Astrocyte (in vitro differentiated cells and primary cell): ENCODE data around the gene ANAPC15. TPM values are rescaled to one million over a fixed set of nuclear protein-coding genes. Genes with fewer than 3 reads are reported as not detected.
"Not testable (repeated sequence)": the region's sequence is repeated elsewhere in the genome, so short reads cannot be mapped to it uniquely, and the experiment has no call there.

Source experiments
- DNase-seq: peaks from one replicate; pipeline ENCODE4 v3.0.0-alpha.2; 2010; ENCODE audit warnings: low read depth
- FAIRE-seq: peaks from 2 replicates; lab custom pipeline; 2011; peaks lifted over from hg19 to GRCh38; lab: Jason Lieb, UNC
- H2AFZ ChIP-seq: 2 replicates; pipeline ENCODE4 v1.6.0; 2012; ENCODE audit warnings: low read depth, low read length, inconsistent platforms
- H3K27ac ChIP-seq: 2 replicates; pipeline ENCODE4 v1.5.1; 2011; ENCODE audit warnings: low read depth, low read length, inconsistent platforms
- H3K27me3 ChIP-seq: 2 replicates; pipeline ENCODE4 v1.6.0; 2011; ENCODE audit warnings: low read length, inconsistent platforms; ENCODE audit not compliant: insufficient read depth
- H3K36me3 ChIP-seq: 2 replicates; pipeline ENCODE4 v1.5.1; 2011; ENCODE audit warnings: low read length, inconsistent platforms; ENCODE audit not compliant: insufficient read depth
- H3K4me1 ChIP-seq: 2 replicates; pipeline ENCODE4 v1.5.1; 2011; ENCODE audit warnings: low read length, inconsistent platforms; ENCODE audit not compliant: insufficient read depth
- H3K4me2 ChIP-seq: 2 replicates; pipeline ENCODE4 v1.6.0; 2012; ENCODE audit warnings: low read length, inconsistent platforms
- H3K4me3 ChIP-seq: 2 replicates; pipeline ENCODE4 v1.5.1; 2011; ENCODE audit warnings: low read depth, mild to moderate bottlenecking, low read length, inconsistent platforms; ENCODE audit not compliant: insufficient read depth
- H3K79me2 ChIP-seq: 2 replicates; pipeline ENCODE4 v1.6.0; 2012; ENCODE audit warnings: mild to moderate bottlenecking, low read length, inconsistent platforms; ENCODE audit not compliant: insufficient read depth
- H3K9ac ChIP-seq: 2 replicates; pipeline ENCODE4 v1.6.0; 2012; ENCODE audit warnings: mild to moderate bottlenecking, low read length, inconsistent platforms
- H3K9me3 ChIP-seq: 2 replicates; pipeline ENCODE4 v1.5.1; 2012; ENCODE audit warnings: low read depth, mild to moderate bottlenecking, low read length, inconsistent platforms; ENCODE audit not compliant: insufficient read depth
- H4K20me1 ChIP-seq: 2 replicates; pipeline ENCODE4 v1.6.0; 2012; ENCODE audit warnings: low read length, inconsistent platforms; ENCODE audit not compliant: insufficient read depth
- H3K27ac Mint-ChIP-seq: one replicate; pipeline ENCODE4 v1.8.0; 2021; ENCODE audit warnings: mild to moderate bottlenecking, mixed read lengths; ENCODE audit not compliant: unreplicated experiment
- H3K27me3 Mint-ChIP-seq: one replicate; pipeline ENCODE4 v1.8.0; 2021; ENCODE audit warnings: low read depth, mixed read lengths; ENCODE audit not compliant: unreplicated experiment
- H3K36me3 Mint-ChIP-seq: one replicate; pipeline ENCODE4 v1.8.0; 2021; ENCODE audit warnings: low read depth, mixed read lengths; ENCODE audit not compliant: unreplicated experiment
- H3K4me1 Mint-ChIP-seq: one replicate; pipeline ENCODE4 v1.8.0; 2021; ENCODE audit warnings: low read depth, mixed read lengths; ENCODE audit not compliant: unreplicated experiment
- H3K4me3 Mint-ChIP-seq: one replicate; pipeline ENCODE4 v1.8.0; 2021; ENCODE audit warnings: mild to moderate bottlenecking, moderate library complexity, mixed read lengths; ENCODE audit not compliant: unreplicated experiment
- H3K9me3 Mint-ChIP-seq: one replicate; pipeline ENCODE4 v1.8.0; 2021; ENCODE audit warnings: mild to moderate bottlenecking, mixed read lengths; ENCODE audit not compliant: unreplicated experiment
- EZH2 ChIP-seq: IDR thresholded peaks from 2 replicates; pipeline ENCODE4 v1.6.1; 2012; ENCODE audit warnings: mild to moderate bottlenecking, low read length, inconsistent platforms; ENCODE audit not compliant: insufficient read depth
- total RNA-seq: library from RNA; stranded (reverse); gene quantifications from 2 replicates; pipeline ENCODE4 v1.2.1, GENCODE V29; 2021
- TF ChIP-seq, protein P1 (sequence below): IDR thresholded peaks from 2 replicates; pipeline ENCODE4 v1.5.1; 2011; ENCODE audit warnings: low read depth, mild to moderate bottlenecking, inconsistent platforms, low read length, moderate library complexity; ENCODE audit not compliant: insufficient read depth

The ANAPC15 gene
- total RNA-seq, 1 donor from 2014 or later, result 39.0 TPM

DNA sequence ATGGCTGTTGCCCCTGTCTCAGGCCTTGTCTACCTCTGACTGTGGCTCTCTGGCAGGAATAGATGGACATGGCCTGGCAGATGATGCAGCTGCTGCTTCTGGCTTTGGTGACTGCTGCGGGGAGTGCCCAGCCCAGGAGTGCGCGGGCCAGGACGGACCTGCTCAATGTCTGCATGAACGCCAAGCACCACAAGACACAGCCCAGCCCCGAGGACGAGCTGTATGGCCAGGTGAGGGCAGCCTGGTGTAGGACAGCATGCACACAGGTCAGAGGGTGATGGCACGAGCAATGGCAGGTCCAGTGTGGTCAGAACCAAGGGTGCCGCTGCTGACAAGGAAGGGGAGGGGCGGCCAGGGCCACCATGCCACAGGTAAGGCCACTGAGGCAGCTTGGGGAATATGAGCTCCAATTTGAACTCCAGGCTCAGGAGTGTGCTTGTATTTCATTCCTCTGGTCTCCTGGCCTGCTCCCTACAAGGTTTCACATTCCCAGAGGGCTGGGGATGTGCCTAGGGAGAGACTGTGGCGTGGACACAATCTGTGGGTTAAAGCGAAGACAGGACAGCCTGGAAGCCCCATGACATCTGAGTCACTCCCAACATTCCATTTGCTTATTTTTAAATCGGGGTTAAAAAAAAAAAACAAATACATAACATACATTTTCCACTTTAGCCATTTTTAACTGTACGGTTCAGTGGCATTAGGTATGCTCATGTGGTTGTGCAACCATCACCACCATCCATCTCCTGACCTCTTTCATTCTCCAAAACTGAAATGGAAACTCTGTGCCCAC is 23.6 kb upstream of the ANAPC15 start:
- H3K4me3 Mint-ChIP-seq, result no peak overlapping the region
- Histone ChIP-seq H3K4me1 (peaks cover 6% of the 10 kb centered on the region), H3K27ac (peak overlapping the region; percentile 2), H3K79me2 (no peaks in the 10 kb centered on the region), H3K9me3 (no peaks in the 10 kb centered on the region), H3K4me3 (no peak overlapping the region), H3K4me2 (no peak overlapping the region), H3K27me3 (peaks cover 7% of the 10 kb centered on the region), H3K36me3 (no peaks in the 10 kb centered on the region), H3K9ac (no peak overlapping the region), H4K20me1 (no peaks in the 10 kb centered on the region), H2AFZ (peak overlapping the region; percentile 21)
- DNase-seq (peak; percentile 51), FAIRE-seq (no peak)
- H3K36me3 Mint-ChIP-seq, result no peaks in the 10 kb centered on the region
- peaks cover 1% of the 10 kb centered on the region for H3K9me3 Mint-ChIP-seq
- H3K27me3 Mint-ChIP-seq, result peaks cover 28% of the 10 kb centered on the region
- H3K27ac Mint-ChIP-seq, result no peak overlapping the region
- TF ChIP-seq, protein P1, sequence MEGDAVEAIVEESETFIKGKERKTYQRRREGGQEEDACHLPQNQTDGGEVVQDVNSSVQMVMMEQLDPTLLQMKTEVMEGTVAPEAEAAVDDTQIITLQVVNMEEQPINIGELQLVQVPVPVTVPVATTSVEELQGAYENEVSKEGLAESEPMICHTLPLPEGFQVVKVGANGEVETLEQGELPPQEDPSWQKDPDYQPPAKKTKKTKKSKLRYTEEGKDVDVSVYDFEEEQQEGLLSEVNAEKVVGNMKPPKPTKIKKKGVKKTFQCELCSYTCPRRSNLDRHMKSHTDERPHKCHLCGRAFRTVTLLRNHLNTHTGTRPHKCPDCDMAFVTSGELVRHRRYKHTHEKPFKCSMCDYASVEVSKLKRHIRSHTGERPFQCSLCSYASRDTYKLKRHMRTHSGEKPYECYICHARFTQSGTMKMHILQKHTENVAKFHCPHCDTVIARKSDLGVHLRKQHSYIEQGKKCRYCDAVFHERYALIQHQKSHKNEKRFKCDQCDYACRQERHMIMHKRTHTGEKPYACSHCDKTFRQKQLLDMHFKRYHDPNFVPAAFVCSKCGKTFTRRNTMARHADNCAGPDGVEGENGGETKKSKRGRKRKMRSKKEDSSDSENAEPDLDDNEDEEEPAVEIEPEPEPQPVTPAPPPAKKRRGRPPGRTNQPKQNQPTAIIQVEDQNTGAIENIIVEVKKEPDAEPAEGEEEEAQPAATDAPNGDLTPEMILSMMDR, result no peak
- no peak for TF ChIP-seq EZH2
- H3K4me1 Mint-ChIP-seq, result peaks cover 6% of the 10 kb centered on the region

DNA sequence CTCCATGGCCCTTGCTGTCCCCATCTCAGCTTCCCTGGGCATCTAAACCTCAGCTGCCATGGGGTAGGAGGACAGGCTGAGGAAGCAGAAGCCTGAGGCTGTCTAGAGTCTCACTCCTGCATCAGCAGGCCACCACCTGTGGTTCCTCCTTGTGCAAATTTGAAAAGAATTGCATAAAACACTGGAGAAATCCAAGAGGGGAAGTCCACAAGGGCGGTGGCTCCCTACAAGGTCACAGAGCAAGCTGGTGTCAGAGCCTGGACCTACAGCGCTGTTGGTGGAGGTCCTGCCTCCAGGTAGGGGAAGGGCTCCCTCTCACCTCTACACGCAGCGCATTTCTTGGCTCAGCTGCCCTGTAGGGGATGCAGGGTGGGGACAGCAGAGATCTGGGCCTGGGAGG is 23.0 kb upstream of the ANAPC15 start, which contains the start of gene FOLR3:
FOLR3 (plus strand) TSS at position 253 of the 400 bp plus-strand sequence. CDS start 228 bp downstream, outside the sequence.
- H3K36me3 Mint-ChIP-seq, H3K4me1 ChIP-seq, H3K4me3 Mint-ChIP-seq, H3K9ac ChIP-seq, H3K4me2 ChIP-seq, H3K27me3 ChIP-seq, H3K79me2 ChIP-seq, H3K4me1 Mint-ChIP-seq, DNase-seq, H3K9me3 ChIP-seq, H3K36me3 ChIP-seq, H3K27ac Mint-ChIP-seq, FAIRE-seq, H4K20me1 ChIP-seq, H3K4me3 ChIP-seq, H3K9me3 Mint-ChIP-seq: not testable (repeated sequence)
- H3K27ac ChIP-seq, result peak within 1 kb of the TSS; percentile 2
- H3K27me3 Mint-ChIP-seq, result peaks cover 28% of the 10 kb centered on the region
- peak within 1 kb of the TSS; percentile 21 for H2AFZ ChIP-seq

DNA sequence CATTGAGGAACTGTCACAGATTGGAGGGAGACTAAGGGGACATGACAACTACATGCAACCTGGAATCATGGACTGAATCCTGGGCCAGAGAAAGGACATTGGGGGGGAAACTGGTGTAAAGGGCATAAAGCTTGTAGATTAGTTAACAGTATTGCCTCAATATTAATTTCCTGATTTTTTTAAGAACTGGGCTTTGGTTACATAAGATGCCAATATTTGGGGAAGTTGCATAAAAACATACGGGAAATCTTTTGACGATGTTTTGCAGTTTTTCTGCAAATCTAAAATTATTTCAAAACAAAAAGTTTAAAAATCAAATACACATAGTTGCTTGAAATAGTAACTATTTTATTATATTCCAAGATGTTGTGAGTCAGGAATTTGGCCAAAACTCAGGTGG is 20.2 kb upstream of the ANAPC15 start:
- H3K27ac ChIP-seq, result no peak overlapping the region
- Mint-ChIP-seq H3K27ac (no peak overlapping the region), H3K36me3 (no peaks in the 10 kb centered on the region), H3K4me1 (no peaks in the 10 kb centered on the region), H3K4me3 (no peak overlapping the region), H3K27me3 (peaks cover 38% of the 10 kb centered on the region), H3K9me3 (peaks cover 18% of the 10 kb centered on the region)
- no peak for FAIRE-seq
- H2AFZ ChIP-seq, result no peak overlapping the region
- no peak for DNase-seq
- peaks cover 6% of the 10 kb centered on the region for H3K9me3 ChIP-seq
- H3K4me3 ChIP-seq, result no peak overlapping the region
- TF ChIP-seq, protein P1, result no peak
- no peak for TF ChIP-seq EZH2
- no peaks in the 10 kb centered on the region for H3K36me3 ChIP-seq
- H3K9ac ChIP-seq, result no peak overlapping the region
- H3K4me1 ChIP-seq, result no peaks in the 10 kb centered on the region
- H3K79me2 ChIP-seq, result no peaks in the 10 kb centered on the region
- peaks cover 11% of the 10 kb centered on the region for H3K27me3 ChIP-seq
- H4K20me1 ChIP-seq, result no peaks in the 10 kb centered on the region
- H3K4me2 ChIP-seq, result no peak overlapping the region
